ENCODE measurements around the gene GPR15LG.
"Not testable (repeated sequence)": the region's sequence is repeated elsewhere in the genome, so short reads cannot be mapped to it uniquely, and the experiment has no call there.

The GPR15LG gene

DNA sequence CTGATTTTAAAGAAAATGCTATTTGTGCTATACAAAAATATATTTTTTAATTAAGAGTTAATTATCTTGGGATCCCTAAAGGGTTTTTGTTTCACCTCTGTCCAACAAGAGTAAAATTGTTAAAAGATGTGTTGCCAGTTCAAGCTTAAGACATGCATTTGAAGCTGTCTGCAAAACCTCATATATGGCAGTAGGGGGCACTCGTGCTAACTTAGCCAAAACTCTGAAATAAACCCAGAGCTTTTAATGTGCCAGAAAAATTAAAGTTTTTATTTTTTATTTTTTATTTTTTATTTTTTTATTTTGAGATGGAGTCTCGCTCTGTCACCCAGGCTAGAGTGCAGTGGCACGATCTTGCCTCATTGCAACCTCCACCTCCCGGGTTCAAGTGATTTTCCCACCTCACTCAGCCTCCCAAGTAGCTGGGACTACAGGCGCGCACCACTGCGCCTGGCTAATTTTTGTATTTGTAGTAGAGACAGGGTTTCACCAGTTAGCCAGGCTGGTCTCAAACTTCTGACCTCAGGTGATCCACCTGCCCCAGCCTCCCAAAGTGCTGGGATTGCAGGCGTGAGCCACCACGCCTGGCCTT, 25.5 kb upstream of the GPR15LG start:
- peaks cover 36% of the 10 kb centered on the region for H3K36me3 ChIP-seq (replicated peaks; ENCODE audit: insufficient read depth, low read length)
- not testable (repeated sequence) for H3K27ac ChIP-seq (ENCODE audit: low read length); H3K9me3 ChIP-seq (replicated peaks; ENCODE audit: insufficient read depth, low read length); H2AFZ ChIP-seq (ENCODE audit: low read length); H3K27me3 ChIP-seq (replicated peaks; ENCODE audit: insufficient read depth, low read length); H3K9me2 ChIP-seq (replicated peaks; ENCODE audit: insufficient read depth, low read length); H3K4me2 ChIP-seq (ENCODE audit: low read depth, low read length); H3K4me3 ChIP-seq (ENCODE audit: low read length); H3K4me1 ChIP-seq (ENCODE audit: low read length); H4K20me1 ChIP-seq (ENCODE audit: insufficient read depth, low read length); H3K9ac ChIP-seq (ENCODE audit: low read length)
- DNase-seq, result peak; percentile 51
- H3K79me2 ChIP-seq (ENCODE audit: low read length), result peaks cover 23% of the 10 kb centered on the region
- H3F3A ChIP-seq (ENCODE audit: insufficient read depth, low read length), result peaks cover 16% of the 10 kb centered on the region; the same call in 1 of the 2 replicates
- peak; percentile 41 for TF ChIP-seq CTCF (IDR thresholded peaks at IDR 0.05; ENCODE audit: low read length)

GRCh38 chr10:84149854-84150253, 23.7 kb upstream of the GPR15LG start:
- no peak overlapping the region for H3K4me3 ChIP-seq (ENCODE audit: low read length)
- DNase-seq, result no peak
- H3K27ac ChIP-seq (ENCODE audit: low read length), result no peak overlapping the region
- no peaks in the 10 kb centered on the region for H3K27me3 ChIP-seq (replicated peaks; ENCODE audit: insufficient read depth, low read length)
- no peak overlapping the region for H2AFZ ChIP-seq (ENCODE audit: low read length)
- peaks cover 16% of the 10 kb centered on the region for H3K79me2 ChIP-seq (ENCODE audit: low read length)
- H3F3A ChIP-seq (ENCODE audit: insufficient read depth, low read length), result peaks cover 16% of the 10 kb centered on the region; the same call in 1 of the 2 replicates
- no peaks in the 10 kb centered on the region for H3K9me3 ChIP-seq (replicated peaks; ENCODE audit: insufficient read depth, low read length)
- H3K4me1 ChIP-seq (ENCODE audit: low read length), result no peaks in the 10 kb centered on the region
- 0 out of 2 replicates have a peak, but pooled peaks cover 5% of the 10 kb centered on the region for H4K20me1 ChIP-seq (ENCODE audit: insufficient read depth, low read length)
- no peaks in the 10 kb centered on the region for H3K9me2 ChIP-seq (replicated peaks; ENCODE audit: insufficient read depth, low read length)
- no peak overlapping the region for H3K4me2 ChIP-seq (ENCODE audit: low read depth, low read length)
- H3K36me3 ChIP-seq (replicated peaks; ENCODE audit: insufficient read depth, low read length), result peaks cover 32% of the 10 kb centered on the region
- H3K9ac ChIP-seq (ENCODE audit: low read length), result no peak overlapping the region
- TF ChIP-seq EZH2 (optimal IDR thresholded peaks at IDR 0.05; ENCODE audit: low read depth, low read length) (no peak), EZH2phosphoT487 (IDR thresholded peaks at IDR 0.05; ENCODE audit: low read length) (no peak), CTCF (IDR thresholded peaks at IDR 0.05; ENCODE audit: low read length) (no peak)

DNA sequence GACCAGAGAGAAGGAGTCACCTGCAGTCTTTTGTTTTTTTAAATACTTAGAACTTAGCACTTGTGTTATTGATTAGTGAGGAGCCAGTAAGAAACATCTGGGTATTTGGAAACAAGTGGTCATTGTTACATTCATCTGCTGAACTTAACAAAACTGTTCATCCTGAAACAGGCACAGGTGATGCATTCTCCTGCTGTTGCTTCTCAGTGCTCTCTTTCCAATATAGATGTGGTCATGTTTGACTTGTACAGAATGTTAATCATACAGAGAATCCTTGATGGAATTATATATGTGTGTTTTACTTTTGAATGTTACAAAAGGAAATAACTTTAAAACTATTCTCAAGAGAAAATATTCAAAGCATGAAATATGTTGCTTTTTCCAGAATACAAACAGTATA, 20.8 kb upstream of the GPR15LG start:
- DNase-seq, result no peak
- no peaks in the 10 kb centered on the region for H3K27me3 ChIP-seq (replicated peaks; ENCODE audit: insufficient read depth, low read length)
- 0 out of 2 replicates have a peak, but pooled peaks cover 5% of the 10 kb centered on the region for H4K20me1 ChIP-seq (ENCODE audit: insufficient read depth, low read length)
- no peaks in the 10 kb centered on the region for H3K4me1 ChIP-seq (ENCODE audit: low read length)
- peaks cover 28% of the 10 kb centered on the region for H3K36me3 ChIP-seq (replicated peaks; ENCODE audit: insufficient read depth, low read length)
- no peak overlapping the region for H3K27ac ChIP-seq (ENCODE audit: low read length)
- TF ChIP-seq EZH2 (optimal IDR thresholded peaks at IDR 0.05; ENCODE audit: low read depth, low read length) (no peak), CTCF (IDR thresholded peaks at IDR 0.05; ENCODE audit: low read length) (no peak), EZH2phosphoT487 (IDR thresholded peaks at IDR 0.05; ENCODE audit: low read length) (no peak)
- H3K9me2 ChIP-seq (replicated peaks; ENCODE audit: insufficient read depth, low read length), result no peaks in the 10 kb centered on the region
- H3F3A ChIP-seq (ENCODE audit: insufficient read depth, low read length), result no peaks in the 10 kb centered on the region
- H3K4me2 ChIP-seq (ENCODE audit: low read depth, low read length), result no peak overlapping the region
- H3K9ac ChIP-seq (ENCODE audit: low read length), result no peak overlapping the region
- no peak overlapping the region for H2AFZ ChIP-seq (ENCODE audit: low read length)
- peaks cover 13% of the 10 kb centered on the region for H3K79me2 ChIP-seq (ENCODE audit: low read length)
- no peak overlapping the region for H3K4me3 ChIP-seq (ENCODE audit: low read length)
- H3K9me3 ChIP-seq (replicated peaks; ENCODE audit: insufficient read depth, low read length), result no peaks in the 10 kb centered on the region
